Thymus (tissue), 11 donors: ENCODE results near the gene DNAJC4. TPM values are rescaled to one million over a fixed set of nuclear protein-coding genes. Genes with fewer than 3 reads are reported as not detected.

Experiments used
- DNase-seq, 9 donors: peaks; one replicate each; pipeline ENCODE4 v3.0.0-alpha.2; 2013; ENCODE audit warnings: low spot score in 9 of 9, low read depth in 6 of 9, missing footprints in 1 of 9
- H3K27ac ChIP-seq, 2 donors: one replicate each; pipeline ENCODE4 v1.5.1; 2013; ENCODE audit warnings: control low read depth in 1 of 2, low read depth in 1 of 2, low read length in 1 of 2, mild to moderate bottlenecking in 1 of 2, moderate library complexity in 1 of 2
- H3K27me3 ChIP-seq, 2 donors: one replicate each; pipeline ENCODE4 v1.5.1; 2013; ENCODE audit warnings: low read length in 1 of 2; ENCODE audit not compliant: control insufficient read depth in 2 of 2, insufficient read depth in 1 of 2
- H3K36me3 ChIP-seq, 2 donors: one replicate each; pipeline ENCODE4 v1.5.1; 2013; ENCODE audit warnings: low read length in 1 of 2, mild to moderate bottlenecking in 1 of 2, moderate library complexity in 1 of 2; ENCODE audit not compliant: control insufficient read depth in 2 of 2, insufficient read depth in 2 of 2
- H3K4me1 ChIP-seq, 2 donors: one replicate each; pipeline ENCODE4 v1.5.1; 2013; ENCODE audit warnings: low read length in 2 of 2; ENCODE audit not compliant: control insufficient read depth in 2 of 2, insufficient read depth in 2 of 2
- H3K4me3 ChIP-seq, 2 donors: one replicate each; pipeline ENCODE4 v1.5.1; 2013; ENCODE audit warnings: low read length in 2 of 2, control low read depth in 1 of 2, mild to moderate bottlenecking in 1 of 2
- H3K9me3 ChIP-seq, 2 donors: one replicate each; pipeline ENCODE4 v1.5.1; 2013; ENCODE audit warnings: low read length in 1 of 2, mild to moderate bottlenecking in 1 of 2; ENCODE audit not compliant: control insufficient read depth in 2 of 2, insufficient read depth in 1 of 2
- WGBS: extraction: QIAGEN DNeasy Blood & Tissue Kit; methylation state at CpG from one replicate; pipeline ENCODE4 v1.1.7; 2013; 5-methylcytosine and 5-hydroxymethylcytosine counted together
- polyA plus RNA-seq: library from polyadenylated mRNA; stranded (reverse); fragments of 200-250 nt; gene quantifications from one replicate; pipeline ENCODE4 v1.2.3, GENCODE V29; 2013
- total RNA-seq: library from RNA; stranded (reverse); fragments of 120-200 nt; gene quantifications from one replicate; pipeline ENCODE4 v1.2.4, GENCODE V29; 2013
- donor health status: healthy.

Gene DNAJC4
- total and polyA plus RNA-seq, 2 donors = 18.1 to 134 TPM

- Histone ChIP-seq H3K27ac (no peak overlapping the region), H3K27me3 (no peaks in the 10 kb centered on the region), H3K4me3 (no peak overlapping the region), H3K36me3 (peaks cover 54 to 59% of the 10 kb centered on the region in 2 donors), H3K4me1 (peaks cover 5 to 16% of the 10 kb centered on the region in 2 donors), H3K9me3 (no peaks in the 10 kb centered on the region)
- 99% methylated on average over 5 of the region's 5 CpGs for WGBS
- DNase-seq = no peak
Observed at GRCh38 chr11:64192434-64192833, 37.9 kb upstream of the DNAJC4 start.

- H3K4me1 ChIP-seq = no peaks in the 10 kb centered on the region
- H3K4me3 ChIP-seq = no peak overlapping the region
- H3K9me3 ChIP-seq = no peaks in the 10 kb centered on the region
- DNase-seq = no peak
- 93% methylated on average over 9 of the region's 9 CpGs for WGBS
- no peak overlapping the region for H3K27ac ChIP-seq
- peaks cover 87 to 92% of the 10 kb centered on the region in 2 donors for H3K36me3 ChIP-seq
- H3K27me3 ChIP-seq = no peaks in the 10 kb centered on the region
Observed at GRCh38 chr11:64196626-64197025, 33.7 kb upstream of the DNAJC4 start.

GRCh38 chr11:64198511-64198910 is 31.8 kb upstream of the DNAJC4 start:
- Histone ChIP-seq H3K27me3 (no peaks in the 10 kb centered on the region), H3K9me3 (no peaks in the 10 kb centered on the region), H3K27ac (no peak overlapping the region), H3K4me1 (peaks cover 0 to 1% of the 10 kb centered on the region in 2 donors), H3K36me3 (peaks cover 88 to 94% of the 10 kb centered on the region in 2 donors), H3K4me3 (no peak overlapping the region)
- DNase-seq = no peak
- 100% methylated on average over 2 of the region's 2 CpGs for WGBS

GRCh38 chr11:64201543-64201942 is 28.8 kb upstream of the DNAJC4 start:
- Histone ChIP-seq H3K4me1 (peaks cover 8 to 26% of the 10 kb centered on the region in 2 donors), H3K27ac (no peak overlapping the region), H3K36me3 (peaks cover 71 to 83% of the 10 kb centered on the region in 2 donors), H3K4me3 (no peak overlapping the region), H3K27me3 (no peaks in the 10 kb centered on the region), H3K9me3 (peaks cover 0 to 6% of the 10 kb centered on the region in 2 donors)
- WGBS = 95% methylated on average over 3 of the region's 3 CpGs
- DNase-seq = no peak

- DNase-seq = no peak
- Histone ChIP-seq H3K36me3 (peaks cover 56 to 69% of the 10 kb centered on the region in 2 donors), H3K4me1 (peaks cover 8 to 39% of the 10 kb centered on the region in 2 donors), H3K27ac (no peak overlapping the region), H3K27me3 (no peaks in the 10 kb centered on the region), H3K4me3 (no peak overlapping the region), H3K9me3 (peaks cover 0 to 6% of the 10 kb centered on the region in 2 donors)
- 99% methylated on average over 9 of the region's 9 CpGs for WGBS
Observed at GRCh38 chr11:64202992-64203391, 27.4 kb upstream of the DNAJC4 start.

- 96% methylated on average over 27 of the region's 27 CpGs for WGBS
- H3K36me3 ChIP-seq = peaks cover 52 to 69% of the 10 kb centered on the region in 2 donors
- no peak overlapping the region for H3K27ac ChIP-seq
- H3K9me3 ChIP-seq = peaks cover 0 to 6% of the 10 kb centered on the region in 2 donors
- no peak for DNase-seq
- no peak overlapping the region for H3K4me3 ChIP-seq
- H3K27me3 ChIP-seq = no peaks in the 10 kb centered on the region
- peaks cover 12 to 45% of the 10 kb centered on the region in 2 donors for H3K4me1 ChIP-seq
Observed at GRCh38 chr11:64203421-64204079, 26.8 kb upstream of the DNAJC4 start.

- Histone ChIP-seq H3K27ac (no peak overlapping the region), H3K27me3 (no peaks in the 10 kb centered on the region), H3K9me3 (peaks cover 0 to 6% of the 10 kb centered on the region in 2 donors), H3K36me3 (peaks cover 50 to 69% of the 10 kb centered on the region in 2 donors), H3K4me1 (peaks cover 12 to 50% of the 10 kb centered on the region in 2 donors), H3K4me3 (no peak overlapping the region)
- WGBS = 94% methylated on average over 16 of the region's 16 CpGs
- no peak for DNase-seq
Observed at GRCh38 chr11:64204080-64204440, 26.3 kb upstream of the DNAJC4 start.

- H3K36me3 ChIP-seq = peaks cover 54 to 73% of the 10 kb centered on the region in 2 donors
- peak overlapping the region in 1 of 2 donors; percentile 17 for H3K27ac ChIP-seq
- H3K4me1 ChIP-seq = peaks cover 12 to 52% of the 10 kb centered on the region in 2 donors
- H3K4me3 ChIP-seq = no peak overlapping the region
- peaks cover 0 to 6% of the 10 kb centered on the region in 2 donors for H3K9me3 ChIP-seq
- 44% methylated on average over 7 of the region's 7 CpGs for whole genome bisulfite sequencing
- H3K27me3 ChIP-seq = no peaks in the 10 kb centered on the region
- DNase-seq = peak in 5 of 9 donors; percentile 78 to 93 (median 83)
Observed at GRCh38 chr11:64204464-64204989, 25.8 kb upstream of the DNAJC4 start.

GRCh38 chr11:64206457-64207255 is 23.7 kb upstream of the DNAJC4 start, which contains the start of gene FERMT3:
Gene FERMT3 (plus strand): TSS chr11:64206721. CDS start chr11:64207365, 644 bp downstream.
- peak in 4 of 9 donors; percentile 83 to 94 (median 86) for DNase-seq
- 10% methylated on average over 27 of the region's 27 CpGs for WGBS
- Histone ChIP-seq H3K9me3 (peaks cover 0 to 6% of the 10 kb centered on the region in 2 donors), H3K27ac (peak within 1 kb of the TSS; percentile 86 to 96), H3K36me3 (peaks cover 53 to 73% of the 10 kb centered on the region in 2 donors), H3K27me3 (no peaks in the 10 kb centered on the region), H3K4me1 (peaks cover 12 to 52% of the 10 kb centered on the region in 2 donors), H3K4me3 (peak within 1 kb of the TSS; percentile 70 to 98)
